GM12873 (cell line): Measurements from ENCODE around the gene XIAP.

Experiments
- CTCF ChIP-seq: IDR thresholded peaks from 2 replicates; pipeline ENCODE4 v1.5.1; 2012; ENCODE audit warnings: low read depth, mild to moderate bottlenecking, moderate library complexity, low read length, control low read depth; ENCODE audit not compliant: insufficient read depth; ENCODE audit errors: missing control alignments

The XIAP gene

GRCh38 chrX:123949846-123950245, 90.0 kb downstream of the XIAP start:
- no peak for TF ChIP-seq CTCF

GRCh38 chrX:123959281-123960063, 99.6 kb downstream of the XIAP start:
- no peak for TF ChIP-seq CTCF

GRCh38 chrX:123960956-123961267, 101.1 kb downstream of the XIAP start:
- TF ChIP-seq CTCF: no peak

- no peak for TF ChIP-seq CTCF
Measured at GRCh38 chrX:123961268-123962005, 101.6 kb downstream of the XIAP start, which contains the start of gene STAG2. Gene STAG2 (plus strand): TSS chrX:123961706. CDS start chrX:124022628, 60,922 bp downstream.

- TF ChIP-seq CTCF: no peak
Measured at GRCh38 chrX:123962006-123962467, 102.2 kb downstream of the XIAP start.

GRCh38 chrX:123962794-123963373, 103.0 kb downstream of the XIAP start:
- no peak for TF ChIP-seq CTCF
